Inferior parietal cortex (tissue), 1 donor: ENCODE data around the gene BCL2L13.
"Not testable (repeated sequence)": the region's sequence is repeated elsewhere in the genome, so short reads cannot be mapped to it uniquely, and the experiment has no call there.

Source experiments
- DNase-seq: peaks from one replicate; pipeline ENCODE4 v3.0.0-alpha.2; 2016; ENCODE audit errors: extremely low spot score

BCL2L13 gene

DNA sequence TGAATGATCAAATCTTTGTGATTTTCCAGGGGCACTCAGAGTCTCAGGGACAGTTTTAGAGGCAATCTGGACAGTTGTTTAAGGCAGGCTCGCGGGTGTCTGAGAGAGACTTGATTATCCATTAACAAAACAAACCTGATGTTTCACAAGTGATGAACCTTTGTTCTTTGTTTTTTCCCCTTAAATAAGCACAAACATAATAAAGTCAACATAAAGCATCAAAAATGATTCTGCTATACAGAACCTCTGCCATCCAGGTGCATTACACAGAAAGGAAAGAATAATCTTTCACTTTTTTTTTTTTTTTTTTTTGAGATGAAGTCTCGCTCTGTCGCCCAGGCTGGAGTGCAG, 122.6 kb downstream of the BCL2L13 start:
- no peak for DNase-seq

DNA sequence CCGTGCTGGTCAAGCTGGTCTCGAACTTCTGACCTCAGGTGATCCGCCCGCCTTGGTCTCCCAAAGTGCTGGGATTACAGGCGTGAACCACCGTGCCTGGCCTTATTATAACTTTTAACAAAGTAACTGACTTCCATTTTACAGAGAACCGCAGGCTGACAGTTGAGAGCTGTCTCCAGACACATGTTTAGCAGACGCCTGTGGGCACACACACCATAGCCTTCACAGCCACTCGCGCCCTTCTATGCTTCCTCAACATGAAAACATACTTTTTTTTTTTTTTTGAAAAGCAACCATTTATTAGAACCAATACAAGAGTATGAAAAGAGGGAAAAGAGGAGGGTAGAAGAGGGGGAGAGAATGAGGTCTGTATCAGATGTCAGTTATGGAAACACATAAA, 124.9 kb downstream of the BCL2L13 start:
- DNase-seq: not testable (repeated sequence)

GRCh38 chr22:17764036-17764435, 125.5 kb downstream of the BCL2L13 start:
- no peak for DNase-seq

DNA sequence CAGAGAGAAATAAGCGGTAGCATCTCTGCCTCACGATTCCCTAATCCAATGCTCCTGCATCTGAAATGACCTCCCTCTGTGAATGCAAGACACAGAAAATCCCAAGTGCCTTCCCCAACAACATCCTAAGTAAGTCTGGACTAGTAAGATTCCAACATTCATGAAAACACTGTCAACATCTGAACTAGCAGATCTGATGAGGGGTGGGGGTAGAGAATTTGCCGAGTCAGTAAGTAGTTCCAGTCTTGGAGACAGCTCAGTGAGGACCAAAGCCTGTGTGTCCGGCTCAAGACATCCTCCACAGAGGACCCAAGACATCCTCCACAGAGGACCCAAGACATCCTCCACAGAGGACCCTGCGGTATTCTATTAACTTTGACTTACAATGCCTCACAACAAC, 126.3 kb downstream of the BCL2L13 start:
- not testable (repeated sequence) for DNase-seq

GRCh38 chr22:17767233-17768065, 128.9 kb downstream of the BCL2L13 start:
- no peak for DNase-seq

DNA sequence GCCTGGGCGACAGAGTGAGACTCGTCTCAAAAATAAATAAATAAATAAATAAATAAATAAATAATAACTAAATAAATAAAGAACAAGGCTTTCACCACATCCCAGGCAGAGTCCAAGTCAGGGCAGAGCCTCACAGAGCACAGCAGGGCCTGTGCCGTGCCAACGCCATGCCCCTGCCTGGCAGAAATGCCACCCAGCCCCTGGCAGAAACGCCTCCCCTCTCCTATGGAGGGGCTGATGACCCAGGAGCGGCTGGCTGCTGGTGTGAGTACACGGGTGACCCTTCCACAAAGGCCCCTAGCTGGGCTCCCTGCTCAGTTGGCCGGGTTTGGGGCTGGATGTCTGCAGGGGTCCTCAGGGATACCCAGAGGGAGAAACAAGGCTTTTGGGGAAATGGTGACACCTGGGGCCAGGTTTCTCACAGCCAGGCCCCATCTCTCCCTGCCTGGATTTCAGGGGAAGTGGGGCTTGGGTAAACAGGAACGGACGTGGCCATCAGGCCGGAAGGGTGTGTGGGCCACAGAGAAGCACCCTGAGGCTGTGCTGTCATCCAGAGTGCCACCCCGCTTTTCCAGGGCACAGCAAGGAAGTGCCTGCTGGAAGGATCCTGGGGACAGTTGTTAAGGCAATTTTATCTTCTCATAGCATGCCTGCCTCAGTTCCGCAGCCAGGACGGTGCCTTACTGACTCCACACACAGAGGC, 130.6 kb downstream of the BCL2L13 start:
- DNase-seq: no peak

DNA sequence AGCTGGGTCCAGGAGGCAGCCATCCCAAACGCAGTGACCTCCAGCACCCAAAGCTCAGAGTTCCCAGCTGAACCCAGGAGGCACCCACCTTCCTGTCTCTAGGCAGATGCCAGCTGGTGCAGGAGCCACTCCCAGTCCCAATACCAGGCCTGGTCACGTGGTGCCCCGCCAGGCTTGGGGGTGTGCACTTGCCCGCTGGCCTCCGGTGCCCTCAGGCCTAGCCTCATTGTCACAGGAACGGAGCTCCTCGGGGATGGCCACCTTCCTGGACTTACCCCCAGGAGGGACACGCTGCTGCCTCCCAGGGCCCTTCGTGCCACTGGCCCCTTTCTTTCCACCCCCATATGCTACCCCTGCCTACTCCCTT, 131.1 kb downstream of the BCL2L13 start:
- DNase-seq: no peak

- DNase-seq: no peak
These were observed 131.9 kb downstream of the BCL2L13 start for GRCh38 chr22:17770180-17771077.

- DNase-seq: no peak
These were observed 133.8 kb downstream of the BCL2L13 start for GRCh38 chr22:17772249-17772957.

DNA sequence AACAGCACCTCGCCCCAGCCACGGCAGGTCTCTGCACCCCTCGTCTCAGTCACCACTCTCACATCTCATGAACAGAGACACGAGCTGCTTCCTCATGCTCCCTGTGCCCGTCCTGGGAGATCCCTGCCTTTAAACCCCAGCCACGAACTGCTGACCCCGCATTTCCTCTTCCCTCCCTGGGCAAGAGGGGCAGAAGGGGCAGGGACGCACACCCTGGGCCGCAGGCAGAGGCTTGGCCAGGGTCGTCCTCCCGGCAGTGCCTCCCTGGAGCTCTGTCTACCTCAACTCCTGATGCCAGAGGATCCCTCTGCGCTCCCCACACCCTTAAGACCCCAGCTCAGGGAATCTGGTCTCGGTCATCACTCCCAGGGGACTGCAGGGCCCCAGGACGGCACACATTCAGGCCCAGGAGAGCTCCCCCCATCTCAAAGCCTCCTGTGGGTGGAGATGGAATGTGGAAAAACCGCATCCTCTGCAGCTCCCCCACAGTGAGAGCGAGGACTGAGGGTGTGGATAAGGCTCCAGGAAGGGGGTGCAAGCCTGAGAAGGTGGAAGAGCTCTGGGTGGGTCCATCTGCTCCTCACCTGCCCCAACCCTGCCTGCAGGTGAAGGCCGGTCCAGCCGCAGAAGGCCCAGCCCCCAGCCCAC, 134.5 kb downstream of the BCL2L13 start:
- no peak for DNase-seq

DNA sequence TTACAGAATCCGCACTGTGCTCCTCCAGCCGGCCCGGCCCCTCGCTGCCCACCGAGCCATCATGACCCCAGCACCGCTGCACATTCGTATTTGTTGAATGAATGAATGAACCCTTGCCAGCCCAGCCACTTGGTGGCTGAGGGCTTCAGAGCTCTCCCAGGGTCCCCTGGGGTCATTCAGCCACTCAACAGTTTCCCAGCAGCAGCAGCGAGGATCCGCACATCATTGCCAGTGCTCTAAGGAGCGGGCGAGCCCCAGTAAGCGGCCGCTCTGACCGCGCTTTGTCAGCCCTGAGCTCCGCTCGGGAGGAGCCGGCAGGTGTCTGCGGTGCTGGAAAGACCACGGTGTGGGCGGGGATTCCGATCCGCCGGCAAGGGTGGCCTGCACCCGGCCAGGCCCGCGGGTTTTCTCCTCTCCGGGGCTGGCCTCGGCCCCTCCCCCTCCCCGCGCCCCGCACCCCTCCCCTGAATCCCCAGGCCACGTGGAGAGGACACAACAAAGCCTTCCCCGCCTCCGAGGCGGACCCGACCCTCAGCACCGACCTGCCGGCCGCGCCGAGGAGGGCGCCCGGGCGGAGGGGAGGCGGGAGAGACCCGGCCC, 135.1 kb downstream of the BCL2L13 start:
- no peak for DNase-seq

DNA sequence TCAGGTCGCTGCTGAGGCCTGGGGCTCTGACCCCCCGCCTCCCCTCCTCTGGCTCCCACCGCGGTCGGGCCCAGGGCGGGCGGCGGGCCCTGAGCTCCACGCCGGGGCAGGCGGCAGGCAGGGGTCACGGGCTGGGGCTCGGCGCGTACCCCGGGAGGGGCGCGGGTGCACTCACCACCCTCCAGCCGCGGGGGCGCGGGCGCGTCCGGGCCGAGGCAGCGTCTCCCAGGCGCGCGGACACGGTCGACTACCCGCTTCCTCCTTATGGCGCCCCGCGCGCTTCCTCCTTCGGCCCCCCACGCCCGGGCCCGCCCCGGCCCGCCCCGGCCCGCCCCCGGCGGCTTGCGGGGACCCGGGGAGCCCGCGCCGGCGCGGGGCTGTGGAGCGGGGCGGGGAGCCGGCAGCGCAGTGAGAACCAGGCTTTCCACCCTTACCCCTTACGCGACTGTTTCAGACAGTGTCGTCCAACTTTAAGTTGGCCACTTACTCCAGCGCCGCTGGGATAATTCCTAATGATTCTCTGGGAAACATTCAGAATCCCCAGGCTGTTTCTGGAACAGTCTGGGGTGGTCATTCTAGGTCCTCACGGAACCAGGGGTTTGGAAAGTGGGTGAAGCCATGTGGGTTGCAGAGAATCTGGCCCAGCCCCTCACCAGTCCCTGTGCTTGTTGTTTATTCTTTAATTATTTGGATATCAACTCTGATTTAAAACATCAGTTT, 135.8 kb downstream of the BCL2L13 start, which contains the start of gene BID:
Gene BID, minus strand, starts transcription at position 264 of the 720 bp plus-strand sequence. CDS start 24,353 bp downstream, outside the sequence.
- DNase-seq: no peak

DNA sequence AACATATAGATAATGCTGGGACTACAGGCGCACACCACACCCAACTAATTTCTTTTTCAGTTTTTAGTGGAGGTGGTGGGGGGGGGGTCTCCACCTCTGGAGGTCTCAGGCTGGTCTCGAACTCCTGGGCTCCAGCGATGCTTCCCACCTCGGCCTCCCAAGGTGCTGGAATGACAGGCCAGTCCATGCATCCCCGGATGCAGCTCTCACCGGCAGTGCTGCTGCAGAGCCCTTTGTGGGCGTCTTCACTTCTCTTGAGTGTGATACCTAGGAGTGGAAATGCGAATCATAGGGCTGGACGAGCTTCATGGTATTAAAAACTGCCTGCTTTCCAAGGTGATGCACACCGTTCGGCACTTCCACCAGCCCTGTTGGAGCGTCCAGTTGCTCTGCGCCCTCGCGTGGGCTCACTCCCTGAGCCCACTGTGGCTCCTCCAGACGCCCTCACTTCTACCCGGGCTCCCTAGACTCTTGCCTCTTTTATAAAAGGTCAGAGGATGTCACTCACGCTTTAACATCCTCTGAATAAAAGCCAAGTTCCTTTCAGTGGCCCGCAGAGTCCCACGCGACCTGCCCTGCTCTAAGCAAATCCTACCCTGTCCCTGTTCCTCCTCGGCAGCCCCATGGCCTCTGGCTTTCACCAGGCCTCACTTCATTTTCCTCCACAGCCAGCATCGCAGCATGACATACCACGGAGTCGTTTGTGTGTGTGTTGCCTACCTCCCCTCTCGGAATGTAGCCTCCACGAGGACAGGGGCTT, 136.5 kb downstream of the BCL2L13 start:
- no peak for DNase-seq

- DNase-seq: no peak
These were observed 137.4 kb downstream of the BCL2L13 start for GRCh38 chr22:17775781-17776465.

- no peak for DNase-seq
These were observed 138.6 kb downstream of the BCL2L13 start for GRCh38 chr22:17777005-17777716.

DNA sequence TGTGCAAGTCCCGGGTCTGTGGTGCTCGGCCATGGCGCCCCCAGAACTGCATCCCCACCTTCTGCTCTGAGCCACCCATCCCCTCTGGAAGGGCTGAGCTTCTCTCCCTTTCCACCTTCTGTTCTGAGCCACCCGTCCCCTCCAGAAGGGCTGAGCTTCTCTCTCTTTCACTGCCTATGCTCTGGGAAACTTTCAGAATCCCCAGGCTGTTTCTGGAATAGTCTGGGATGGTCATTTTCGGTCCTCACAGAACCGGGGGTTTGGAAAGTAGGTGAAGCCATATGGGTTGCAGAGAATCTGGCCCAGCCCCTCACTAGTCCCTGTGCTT, 139.1 kb downstream of the BCL2L13 start:
- no peak for DNase-seq

GRCh38 chr22:17778412-17778976, 139.9 kb downstream of the BCL2L13 start:
- DNase-seq: no peak
